Right renal cortex interstitium (tissue), 3 donors: ENCODE measurements around the gene HIF1AN. TPM values are rescaled to one million over a fixed set of nuclear protein-coding genes. Genes with fewer than 3 reads are reported as not detected.

Experiments
- polyA plus RNA-seq, 3 donors: library from polyadenylated mRNA; unstranded; fragments of 120-200 nt; gene quantifications; one replicate each; pipeline ENCODE4 v1.2.1, GENCODE V29; 2013; ENCODE audit not compliant: insufficient read length in 3 of 3

HIF1AN gene
- polyA plus RNA-seq, 3 donors = 41.9 to 45.1 (median 43.8) TPM

Other genes starting within 250 kb of the HIF1AN start
- gene BLOC1S2, start 249.3 kb upstream of the HIF1AN start, polyA plus RNA-seq = 10 to 100 TPM; 38.7 to 44.4 (median 41.0) TPM
- gene PKD2L1, start 205.7 kb upstream of the HIF1AN start, polyA plus RNA-seq = under 1 TPM; 0.18 to 0.39 (median 0.23) TPM
- 10 to 100 TPM; 41.8 to 46.6 (median 45.1) TPM for gene SCD, start 188.7 kb upstream of the HIF1AN start, polyA plus RNA-seq
- gene WNT8B, start 72.9 kb upstream of the HIF1AN start, polyA plus RNA-seq = 1 to 10 TPM in 1 of 3 donors, under 1 TPM in 2; 0.69 to 1.1 (median 0.91) TPM
- 10 to 100 TPM; 10.4 to 16.5 (median 12.2) TPM for gene SEC31B, start 16.1 kb upstream of the HIF1AN start, polyA plus RNA-seq
- gene NDUFB8, start 6.1 kb upstream of the HIF1AN start, polyA plus RNA-seq = 100 to 1,000 TPM; 144 to 170 (median 155) TPM
- 100 to 1,000 TPM; 130 to 141 (median 133) TPM for gene PAX2, start 209.6 kb downstream of the HIF1AN start, polyA plus RNA-seq